Neuronal stem cell (in vitro differentiated cells): ENCODE measurements around the gene KIAA0319L.
A peak's percentile ranks its signal among the peaks of the same experiment; 100 is the strongest.

ENCODE experiments used
- DNase-seq: peaks from one replicate; pipeline ENCODE4 v3.0.0-alpha.2; 2013; ENCODE audit warnings: low spot score
- H2AFZ ChIP-seq: one replicate; pipeline ENCODE4 v1.6.1; 2013; ENCODE audit warnings: mild to moderate bottlenecking, low read length, inconsistent platforms
- H2AK5ac ChIP-seq: 2 replicates; pipeline ENCODE4 v1.6.1; 2013; ENCODE audit warnings: low read depth, mild to moderate bottlenecking, inconsistent platforms, low read length, moderate library complexity, mixed read lengths
- H2BK120ac ChIP-seq: 2 replicates; pipeline ENCODE4 v1.6.1; 2013; ENCODE audit warnings: low read depth, mild to moderate bottlenecking, inconsistent platforms, low read length, moderate library complexity, mixed read lengths
- H2BK12ac ChIP-seq: one replicate; pipeline ENCODE4 v1.6.1; 2013; ENCODE audit warnings: low read length, inconsistent platforms
- H2BK15ac ChIP-seq: 2 replicates; pipeline ENCODE4 v1.6.1; 2013; ENCODE audit warnings: mild to moderate bottlenecking, low read length, inconsistent platforms, mixed read lengths
- H2BK5ac ChIP-seq: one replicate; pipeline ENCODE4 v1.6.1; 2013; ENCODE audit warnings: inconsistent platforms, mild to moderate bottlenecking, low read length, moderate library complexity
- H3K14ac ChIP-seq: one replicate; pipeline ENCODE4 v1.6.1; 2013; ENCODE audit warnings: low read length, inconsistent platforms
- H3K18ac ChIP-seq: 2 replicates; pipeline ENCODE4 v1.6.1; 2013; ENCODE audit warnings: low read length, inconsistent platforms
- H3K23ac ChIP-seq: 2 replicates; pipeline ENCODE4 v1.6.1; 2013; ENCODE audit warnings: low read depth, mild to moderate bottlenecking, mixed read lengths, low read length, inconsistent platforms; ENCODE audit not compliant: poor library complexity
- H3K27ac ChIP-seq: replicated peaks from 3 replicates; pipeline ENCODE4 v1.5.1; 2013; ENCODE audit warnings: low read length, inconsistent platforms
- H3K27me3 ChIP-seq, 3 experiments: 2 replicates each; pipeline ENCODE4 v1.6.1; 2013; ENCODE audit warnings: low read length in 3 of 3, mild to moderate bottlenecking in 2 of 3, inconsistent platforms in 1 of 3, low read depth in 1 of 3, mixed read lengths in 1 of 3, moderate library complexity in 1 of 3; ENCODE audit not compliant: control insufficient read depth in 3 of 3, insufficient read depth in 3 of 3
- H3K36me3 ChIP-seq, 2 donors: replicated peaks in 1 of 2; 2 replicates each; pipeline ENCODE4 v1.6.1; 2013; ENCODE audit warnings: low read length in 2 of 2; ENCODE audit not compliant: control insufficient read depth in 2 of 2, insufficient read depth in 2 of 2
- H3K4ac ChIP-seq: 2 replicates; pipeline ENCODE4 v1.6.1; 2013; ENCODE audit warnings: inconsistent platforms, mild to moderate bottlenecking, low read length, moderate library complexity
- H3K4me1 ChIP-seq, 2 donors: 1 replicate in 1 of 2; 2 replicates in 1 of 2; pipeline ENCODE4 v1.6.1; 2013; ENCODE audit warnings: low read length in 2 of 2, low read depth in 1 of 2; ENCODE audit not compliant: control insufficient read depth in 2 of 2, insufficient read depth in 1 of 2
- H3K4me2 ChIP-seq: one replicate; pipeline ENCODE4 v1.6.1; 2013; ENCODE audit warnings: mild to moderate bottlenecking, low read length, inconsistent platforms; ENCODE audit not compliant: insufficient read depth, poor library complexity, severe bottlenecking
- H3K4me3 ChIP-seq, 2 donors: 2 replicates each; pipeline ENCODE4 v1.5.1; 2013; ENCODE audit warnings: low read length in 2 of 2, mild to moderate bottlenecking in 2 of 2, inconsistent platforms in 1 of 2, moderate library complexity in 1 of 2
- H3K79me1 ChIP-seq: one replicate; pipeline ENCODE4 v1.6.1; 2013; ENCODE audit warnings: low read depth, mild to moderate bottlenecking, inconsistent platforms, low read length, moderate library complexity
- H3K9ac ChIP-seq: one replicate; pipeline ENCODE4 v1.6.1; 2013; ENCODE audit warnings: mild to moderate bottlenecking, low read depth, low read length, inconsistent platforms; ENCODE audit not compliant: poor library complexity
- H3K9me3 ChIP-seq, 2 donors: replicated peaks in 1 of 2; 2 replicates each; pipeline versions ENCODE3 to v1.6.1; 2013; ENCODE audit warnings: low read length in 2 of 2, mild to moderate bottlenecking in 2 of 2, inconsistent platforms in 1 of 2, low read depth in 1 of 2, mixed read lengths in 1 of 2, moderate library complexity in 1 of 2; ENCODE audit not compliant: control insufficient read depth in 2 of 2, insufficient read depth in 1 of 2
- H4K8ac ChIP-seq: one replicate; pipeline ENCODE4 v1.6.1; 2013; ENCODE audit warnings: low read depth, mild to moderate bottlenecking, inconsistent platforms, low read length, moderate library complexity
- H4K91ac ChIP-seq: one replicate; pipeline ENCODE4 v1.6.1; 2013; ENCODE audit warnings: low read length, low read depth, mild to moderate bottlenecking, inconsistent platforms; ENCODE audit not compliant: poor library complexity
- WGBS, 2 donors: extraction: QIAGEN DNeasy Blood & Tissue Kit; methylation state at CpG; one replicate each; pipeline ENCODE4 v1.1.7; 2013; ENCODE audit warnings: missing lambda C conversion rate in 2 of 2, mixed read lengths in 1 of 2; ENCODE audit not compliant: insufficient read length in 2 of 2, insufficient replicate concordance in 1 of 2; ENCODE audit errors: extremely low coverage in 2 of 2; 5-methylcytosine and 5-hydroxymethylcytosine counted together

Gene KIAA0319L

DNA sequence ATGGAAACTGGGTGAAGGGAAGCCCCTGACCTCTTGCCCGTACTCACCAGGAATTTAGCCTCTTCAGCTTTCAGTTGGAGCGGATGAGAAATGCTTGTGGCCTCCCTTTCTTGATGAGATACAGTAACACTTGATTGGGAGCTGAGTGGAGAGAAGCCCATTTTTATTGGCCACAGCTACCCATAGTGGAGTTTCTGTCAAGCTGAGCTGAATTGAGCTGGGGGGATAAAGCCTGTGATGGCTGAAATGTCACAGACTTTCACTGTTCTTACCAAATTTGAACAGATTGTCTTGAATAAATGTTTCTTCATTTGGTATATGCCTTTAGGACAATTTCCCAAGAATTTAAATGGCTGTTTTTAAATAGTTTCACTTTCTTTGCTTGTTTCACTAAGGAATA, 162.8 kb downstream of the KIAA0319L start:
- Histone ChIP-seq H2AK5ac (no peak overlapping the region), H3K27me3 (no peaks in the 10 kb centered on the region), H2AFZ (no peak overlapping the region), H2BK120ac (no peak overlapping the region), H3K9me3 (peaks cover 0 to 2% of the 10 kb centered on the region in 2 donors), H4K8ac (no peak overlapping the region), H3K4ac (no peak overlapping the region), H3K36me3 (peaks cover 17 to 96% of the 10 kb centered on the region in 2 donors), H3K4me1 (peaks cover 0 to 2% of the 10 kb centered on the region in 2 donors), H2BK12ac (no peak overlapping the region), H3K18ac (no peak overlapping the region), H3K4me2 (no peak overlapping the region), H3K9ac (no peak overlapping the region), H3K14ac (no peak overlapping the region), H3K79me1 (no peaks in the 10 kb centered on the region), H3K4me3 (no peak overlapping the region), H3K27ac (no peak overlapping the region), H2BK5ac (no peak overlapping the region), H3K23ac (peak overlapping the region; percentile 34), H2BK15ac (no peak overlapping the region), H4K91ac (no peak overlapping the region)
- no CpG with 5 or more reads among the region's 2 CpGs for WGBS, 2 donors
- no peak for DNase-seq

DNA sequence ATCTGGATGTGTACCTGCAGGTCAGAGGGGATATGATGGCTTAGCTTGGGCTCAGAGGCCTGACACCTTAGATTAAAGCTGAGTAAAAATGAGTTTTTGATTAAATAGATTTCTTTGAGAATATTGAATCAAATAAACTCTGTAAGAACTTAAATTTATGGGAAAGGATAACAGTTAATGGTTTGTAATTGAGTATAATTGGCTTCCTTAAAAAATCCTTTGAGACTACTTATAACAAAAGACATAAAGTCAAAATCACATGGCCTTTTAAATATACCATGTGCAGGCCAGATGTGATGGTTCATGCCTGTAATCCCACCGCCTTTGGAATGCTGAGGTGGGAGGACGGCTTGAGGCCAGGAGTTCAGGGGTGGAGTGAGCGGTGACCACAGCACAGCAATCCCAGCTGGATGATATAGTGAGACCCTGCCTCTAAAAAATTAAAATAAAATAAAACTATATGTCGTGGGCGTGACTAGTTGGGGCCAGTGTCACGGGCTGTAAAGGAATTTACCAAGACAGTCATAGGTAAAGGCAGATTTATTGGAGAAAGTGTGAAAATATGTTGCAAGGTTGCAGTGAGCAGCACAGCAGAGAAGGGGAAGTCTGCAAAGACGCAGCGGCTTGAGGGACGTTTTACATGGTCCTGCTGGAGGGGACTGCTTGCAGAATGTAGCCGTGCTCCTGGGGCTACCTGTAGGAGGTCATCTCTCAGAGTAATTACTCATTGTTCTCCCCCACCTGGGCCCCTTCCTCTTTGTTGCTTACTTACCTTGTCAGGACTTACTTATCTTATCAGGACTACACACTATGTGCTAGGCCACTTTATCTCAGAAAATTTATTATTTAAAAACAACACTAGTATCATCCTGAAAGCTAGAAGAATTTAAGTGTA, 166.4 kb downstream of the KIAA0319L start:
- H3K36me3 ChIP-seq = peaks cover 12 to 96% of the 10 kb centered on the region in 2 donors
- no peak overlapping the region for H2BK15ac ChIP-seq
- no peak overlapping the region for H4K8ac ChIP-seq
- no peak overlapping the region for H3K4ac ChIP-seq
- no peak overlapping the region for H3K27ac ChIP-seq
- DNase-seq = no peak
- H3K79me1 ChIP-seq = peaks cover 1% of the 10 kb centered on the region
- no peak overlapping the region for H3K4me3 ChIP-seq
- no peak overlapping the region for H2BK5ac ChIP-seq
- no peaks in the 10 kb centered on the region for H3K27me3 ChIP-seq
- H2BK12ac ChIP-seq = no peak overlapping the region
- H3K14ac ChIP-seq = no peak overlapping the region
- H2AFZ ChIP-seq = no peak overlapping the region
- H2BK120ac ChIP-seq = no peak overlapping the region
- H4K91ac ChIP-seq = no peak overlapping the region
- H3K4me1 ChIP-seq = peaks cover 0 to 2% of the 10 kb centered on the region in 2 donors
- H3K18ac ChIP-seq = no peak overlapping the region
- no peak overlapping the region for H3K4me2 ChIP-seq
- no peak overlapping the region for H2AK5ac ChIP-seq
- no peak overlapping the region for H3K23ac ChIP-seq
- H3K9me3 ChIP-seq = no peaks in the 10 kb centered on the region
- no CpG with 5 or more reads among the region's 10 CpGs for WGBS, 2 donors
- H3K9ac ChIP-seq = no peak overlapping the region

DNA sequence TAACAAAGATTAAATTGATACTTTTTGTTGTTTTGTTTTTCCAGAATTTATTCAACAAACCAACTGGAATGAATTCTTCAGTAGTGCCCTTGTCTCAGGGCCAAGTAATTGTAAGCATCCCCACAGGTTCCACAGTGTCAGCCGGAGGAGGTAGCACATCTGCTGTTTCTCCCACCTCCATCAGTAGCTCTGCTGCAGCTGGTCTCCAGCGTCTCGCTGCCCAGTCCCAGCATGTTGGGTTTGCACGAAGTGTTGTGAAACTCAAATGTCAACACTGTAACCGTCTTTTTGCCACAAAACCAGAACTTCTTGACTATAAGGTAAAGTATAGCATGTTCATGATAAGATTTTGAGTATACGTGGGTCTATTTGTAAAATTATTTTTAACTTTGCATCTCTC, 170.2 kb downstream of the KIAA0319L start:
- no peak overlapping the region for H2BK12ac ChIP-seq
- no peak overlapping the region for H3K27ac ChIP-seq
- H3K4me2 ChIP-seq = no peak overlapping the region
- no peak overlapping the region for H3K14ac ChIP-seq
- peaks cover 6 to 90% of the 10 kb centered on the region in 2 donors for H3K36me3 ChIP-seq
- H3K18ac ChIP-seq = no peak overlapping the region
- H2BK5ac ChIP-seq = no peak overlapping the region
- no CpG with 5 or more reads among the region's 6 CpGs for WGBS, 2 donors
- H4K8ac ChIP-seq = no peak overlapping the region
- no peak overlapping the region for H3K4ac ChIP-seq
- H3K27me3 ChIP-seq = no peaks in the 10 kb centered on the region
- DNase-seq = no peak
- H3K4me3 ChIP-seq = no peak overlapping the region
- no peak overlapping the region for H2AK5ac ChIP-seq
- no peak overlapping the region for H2BK120ac ChIP-seq
- H2BK15ac ChIP-seq = no peak overlapping the region
- peaks cover 0 to 2% of the 10 kb centered on the region in 2 donors for H3K4me1 ChIP-seq
- no peaks in the 10 kb centered on the region for H3K9me3 ChIP-seq
- no peak overlapping the region for H2AFZ ChIP-seq
- no peak overlapping the region for H3K23ac ChIP-seq
- H3K79me1 ChIP-seq = peaks cover 1% of the 10 kb centered on the region
- H4K91ac ChIP-seq = no peak overlapping the region
- no peak overlapping the region for H3K9ac ChIP-seq

DNA sequence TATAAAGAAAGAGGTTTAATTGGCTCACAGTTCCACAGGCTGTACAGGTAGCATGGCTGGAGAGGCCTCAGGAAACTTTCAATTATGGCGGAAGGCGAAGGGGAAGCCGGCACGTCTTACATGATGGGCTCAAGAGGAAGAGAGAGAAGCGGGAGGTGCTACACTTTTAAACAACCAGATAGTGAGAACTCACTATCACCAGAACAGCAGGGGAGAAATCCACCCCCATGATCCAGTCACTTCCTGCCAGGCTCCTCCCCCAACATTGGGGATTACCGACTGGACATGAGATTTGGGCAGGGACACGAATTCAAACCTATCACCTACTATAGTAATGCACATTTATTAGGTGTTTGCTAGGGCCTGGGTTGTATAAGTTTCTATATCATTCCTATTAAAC, 170.9 kb downstream of the KIAA0319L start:
- Histone ChIP-seq H3K36me3 (peaks cover 8 to 87% of the 10 kb centered on the region in 2 donors), H3K79me1 (peaks cover 1% of the 10 kb centered on the region), H3K14ac (no peak overlapping the region), H3K27me3 (no peaks in the 10 kb centered on the region), H2BK12ac (no peak overlapping the region), H2BK15ac (no peak overlapping the region), H3K27ac (no peak overlapping the region), H2BK5ac (no peak overlapping the region), H3K18ac (no peak overlapping the region), H4K91ac (no peak overlapping the region), H3K9me3 (no peaks in the 10 kb centered on the region), H3K23ac (no peak overlapping the region), H2BK120ac (no peak overlapping the region), H3K4ac (no peak overlapping the region), H3K4me2 (no peak overlapping the region), H3K4me1 (peaks cover 0 to 2% of the 10 kb centered on the region in 2 donors), H2AFZ (no peak overlapping the region), H3K4me3 (no peak overlapping the region), H2AK5ac (no peak overlapping the region), H4K8ac (no peak overlapping the region), H3K9ac (no peak overlapping the region)
- WGBS, 2 donors = no CpG with 5 or more reads among the region's 7 CpGs
- no peak for DNase-seq
